Non-pigmented ciliary epithelial cell (primary cell): ENCODE data around the gene SNHG17.
"Not testable (repeated sequence)": the region's sequence is repeated elsewhere in the genome, so short reads cannot be mapped to it uniquely, and the experiment has no call there.

Experiments used
- DNase-seq: peaks from one replicate; pipeline ENCODE4 v3.0.0-alpha.2; 2010; ENCODE audit warnings: low read depth

Gene SNHG17

DNA sequence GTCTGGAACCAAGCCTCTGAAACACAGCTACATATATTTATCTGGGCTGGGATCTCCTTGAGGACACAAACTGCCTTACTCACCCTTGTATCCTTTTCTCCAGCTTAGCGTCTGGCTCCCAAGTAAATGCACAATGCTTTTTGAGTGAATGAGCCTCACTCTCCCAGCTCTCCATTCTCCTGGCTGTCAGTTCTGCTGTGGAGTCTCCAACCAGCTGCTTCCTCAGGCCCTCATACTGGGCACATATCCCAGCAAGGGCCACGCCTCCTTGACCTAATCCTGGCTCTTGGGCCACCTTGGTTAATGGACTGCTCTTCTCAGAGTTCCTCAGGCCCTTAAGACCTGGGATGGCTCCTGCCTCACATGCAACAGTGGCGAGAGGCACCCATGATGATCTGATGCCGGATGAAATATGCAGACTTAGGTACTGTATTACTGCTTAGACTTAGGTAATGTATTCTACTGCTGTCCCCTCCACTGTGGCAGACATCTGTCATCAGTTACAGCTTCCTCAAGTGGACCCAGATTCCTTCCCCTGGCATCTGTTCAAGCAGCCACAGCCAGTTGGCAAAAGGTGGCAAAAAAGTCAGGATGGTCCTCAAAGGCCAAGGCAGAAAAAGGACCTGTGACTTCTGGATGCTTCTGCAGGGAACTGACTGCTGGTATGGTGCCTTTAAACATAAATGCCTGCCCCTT is 16.5 kb downstream of the SNHG17 start:
- no peak for DNase-seq

DNA sequence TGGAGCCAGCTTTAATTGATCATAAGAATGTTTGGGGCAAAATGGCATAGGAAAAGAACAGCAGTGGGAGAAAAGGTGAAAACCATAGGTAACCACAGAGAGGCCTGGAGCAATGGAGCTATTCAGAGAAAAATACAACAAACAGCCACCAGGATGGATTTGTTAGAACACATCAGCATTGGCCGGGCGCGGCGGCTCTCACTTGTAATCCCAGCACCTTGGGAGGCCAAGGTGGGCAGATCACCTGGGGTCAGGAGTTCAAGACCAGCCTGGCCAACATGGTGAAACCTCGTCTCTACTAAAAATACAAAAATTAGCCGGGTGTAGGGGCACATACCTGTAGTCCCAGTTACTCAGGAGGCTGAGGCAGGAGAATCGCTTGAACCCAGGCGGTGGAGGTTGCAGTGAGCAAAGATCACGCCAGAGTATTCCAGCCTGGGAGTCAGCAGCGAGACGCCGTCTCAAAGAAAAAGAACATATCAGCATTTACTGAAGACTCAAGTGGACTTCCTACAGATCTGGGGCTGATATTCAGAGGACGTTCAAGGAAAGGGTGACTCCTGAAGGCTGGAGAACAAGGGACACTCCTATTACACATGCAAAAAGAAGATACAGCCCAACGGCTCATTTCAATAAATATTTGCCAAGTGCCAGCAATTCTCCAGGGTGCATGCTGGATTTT is 20.2 kb downstream of the SNHG17 start:
- DNase-seq: no peak

GRCh38 chr20:38412877-38413577 is 22.1 kb downstream of the SNHG17 start:
- no peak for DNase-seq

GRCh38 chr20:38407822-38408221 is 27.3 kb downstream of the SNHG17 start:
- DNase-seq: not testable (repeated sequence)

GRCh38 chr20:38407321-38407720 is 27.8 kb downstream of the SNHG17 start:
- no peak for DNase-seq

GRCh38 chr20:38406476-38406875 is 28.7 kb downstream of the SNHG17 start:
- no peak for DNase-seq

DNA sequence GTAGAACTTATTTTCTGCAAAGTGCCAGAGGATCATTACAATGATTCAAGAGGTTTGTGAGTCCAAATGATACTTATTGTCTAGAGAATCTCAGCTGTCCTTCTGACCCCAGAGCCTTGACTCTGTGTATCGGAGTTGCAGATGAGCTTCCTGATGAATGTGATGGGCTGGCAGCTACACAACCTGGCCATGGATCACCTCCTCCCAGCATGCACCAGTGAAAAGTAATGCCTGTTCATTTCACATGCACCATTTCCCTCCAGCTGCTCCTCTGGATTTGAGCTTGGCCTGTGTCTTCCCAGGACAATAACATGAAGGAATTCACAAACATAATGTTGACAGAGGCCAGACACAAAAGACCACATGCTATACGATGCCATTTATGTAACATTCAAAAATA is 30.0 kb downstream of the SNHG17 start:
- no peak for DNase-seq

DNA sequence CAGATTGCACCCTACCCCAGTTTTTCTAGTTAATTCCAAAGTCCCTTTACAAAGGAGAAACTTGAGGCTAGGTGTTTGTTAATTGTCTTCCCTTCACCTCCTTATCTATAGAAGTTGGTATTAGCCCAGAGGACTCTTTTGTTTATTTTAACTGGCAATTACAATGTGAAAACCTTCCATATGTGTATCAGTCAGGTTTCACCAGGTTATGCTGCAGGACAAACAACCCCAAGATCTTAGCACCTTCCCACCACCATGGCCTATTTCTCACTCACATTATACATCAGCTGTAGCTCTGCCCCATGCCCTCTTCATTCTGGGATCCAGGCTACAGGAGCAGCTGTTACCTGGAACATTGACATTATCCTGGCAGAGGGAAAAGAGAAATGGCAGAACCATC is 31.1 kb downstream of the SNHG17 start:
- no peak for DNase-seq

DNA sequence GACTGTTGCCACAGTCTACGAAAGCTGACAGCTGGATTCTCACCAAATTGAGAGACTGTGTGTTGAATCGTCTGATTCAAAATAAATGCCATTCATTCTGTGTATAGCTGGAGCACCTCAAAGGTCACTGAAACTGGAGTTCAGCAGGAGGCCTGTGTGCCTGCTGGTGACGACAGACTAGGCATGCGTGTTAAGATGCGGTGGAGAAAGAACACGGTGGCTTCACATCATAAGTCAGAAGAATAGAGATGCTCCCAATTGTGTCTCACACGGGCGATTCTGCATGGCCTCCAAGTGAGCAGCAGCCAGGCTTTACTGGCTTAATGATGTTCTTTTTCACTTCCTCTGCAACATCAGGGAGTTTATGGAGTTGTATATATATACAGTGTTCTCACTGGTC is 32.3 kb downstream of the SNHG17 start:
- DNase-seq: no peak

GRCh38 chr20:38402089-38402488 is 33.0 kb downstream of the SNHG17 start:
- no peak for DNase-seq

GRCh38 chr20:38395751-38396395 is 39.3 kb downstream of the SNHG17 start:
- DNase-seq: not testable (repeated sequence)

DNA sequence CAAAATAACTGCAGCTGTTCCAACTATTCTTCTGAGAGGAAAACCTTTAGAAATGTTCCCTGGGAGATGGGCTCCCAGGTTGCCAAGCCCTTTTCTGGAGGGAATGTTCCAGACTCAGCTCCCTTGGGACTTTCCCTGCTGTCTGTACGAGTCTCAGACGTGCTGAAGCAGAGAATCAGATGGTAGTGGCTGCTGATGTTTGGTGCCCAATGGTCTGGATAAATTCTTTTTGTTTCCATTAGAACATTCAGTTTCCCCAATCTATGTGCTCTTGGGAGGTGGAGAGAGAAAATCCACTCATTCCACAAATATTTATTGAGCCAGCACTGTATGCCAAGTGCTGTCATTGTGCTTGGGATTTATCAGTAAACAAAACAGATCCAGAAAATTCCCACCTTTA is 40.0 kb downstream of the SNHG17 start:
- DNase-seq: no peak

GRCh38 chr20:38393259-38393658 is 41.9 kb downstream of the SNHG17 start:
- DNase-seq: no peak

DNA sequence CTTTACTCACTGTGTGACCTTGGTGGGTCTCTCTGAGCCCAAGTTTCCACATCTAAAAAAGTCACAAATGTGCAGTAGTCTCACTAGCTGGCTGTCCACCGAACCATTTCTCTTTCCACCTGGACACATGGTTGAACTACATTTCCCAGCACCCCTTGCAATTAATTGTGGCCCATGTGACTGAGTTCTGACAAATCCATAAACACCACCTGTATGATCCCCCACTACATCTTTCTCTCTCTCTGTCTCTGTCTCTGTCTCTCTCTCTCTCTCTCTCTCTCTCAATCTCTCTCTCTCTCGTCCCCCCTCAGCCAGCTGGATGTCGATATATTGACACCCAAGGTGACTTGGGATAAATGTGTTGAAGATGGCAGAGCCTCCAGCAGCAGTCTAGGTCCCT is 42.8 kb downstream of the SNHG17 start:
- DNase-seq: no peak

DNA sequence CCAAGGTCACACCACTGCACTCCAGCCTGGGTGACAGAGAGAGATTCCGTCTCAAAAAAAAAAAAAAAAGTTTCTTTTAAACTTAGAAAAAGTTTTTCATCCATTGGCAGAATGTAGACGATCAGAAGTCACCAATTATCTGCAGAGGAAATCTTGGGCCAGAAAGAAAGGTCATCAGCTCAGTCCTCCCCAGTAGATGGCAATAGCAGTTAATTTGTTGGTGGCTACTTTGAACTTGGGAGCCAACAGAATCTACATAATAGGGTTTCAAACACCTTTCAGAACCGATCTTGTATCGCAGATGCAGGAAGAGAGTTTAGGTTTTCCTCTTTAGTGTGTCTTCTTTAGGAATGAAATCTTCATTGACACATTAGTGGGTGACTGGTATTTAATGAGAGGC is 47.2 kb downstream of the SNHG17 start:
- DNase-seq: no peak

DNA sequence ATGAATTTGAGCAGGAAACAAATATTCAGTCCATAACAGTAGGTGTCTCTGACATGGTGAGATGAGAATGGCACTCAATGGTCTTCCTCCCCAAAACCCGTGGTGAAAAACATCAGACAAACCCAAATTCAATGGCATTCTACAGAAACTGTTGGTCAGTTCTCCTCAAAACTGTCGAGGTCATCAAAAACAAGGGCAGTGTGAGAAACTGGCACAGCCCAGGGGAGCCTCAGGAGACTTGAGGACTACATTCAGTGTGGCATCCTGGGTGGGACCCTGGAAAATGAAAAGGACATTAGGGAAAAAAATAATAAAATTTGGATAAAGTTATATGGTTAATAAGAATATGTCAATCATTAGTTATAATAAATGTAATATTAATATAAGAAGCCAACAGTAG is 48.3 kb downstream of the SNHG17 start:
- no peak for DNase-seq

- no peak for DNase-seq
These were observed 49.1 kb downstream of the SNHG17 start for GRCh38 chr20:38386004-38386403.

- DNase-seq: no peak
These were observed 52.0 kb downstream of the SNHG17 start for GRCh38 chr20:38383147-38383546.

DNA sequence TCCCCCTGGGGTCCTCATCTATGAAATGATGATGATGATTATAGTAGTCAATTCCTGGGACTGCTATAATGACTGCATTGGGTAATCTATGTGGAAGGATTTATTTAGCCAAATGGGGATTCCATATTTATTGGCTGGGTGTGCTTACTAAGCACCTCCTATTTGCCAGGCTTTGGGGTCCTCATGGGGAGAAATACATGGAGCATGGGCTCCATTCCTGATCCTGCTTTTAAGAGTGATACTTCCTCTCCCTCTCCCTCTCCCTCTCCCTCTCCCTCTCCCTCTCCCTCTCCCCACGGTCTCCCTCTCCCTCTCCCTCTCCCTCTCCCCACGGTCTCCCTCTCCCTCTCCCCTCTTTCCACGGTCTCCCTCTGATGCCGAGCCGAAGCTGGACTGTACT is 57.3 kb downstream of the SNHG17 start:
- not testable (repeated sequence) for DNase-seq

DNA sequence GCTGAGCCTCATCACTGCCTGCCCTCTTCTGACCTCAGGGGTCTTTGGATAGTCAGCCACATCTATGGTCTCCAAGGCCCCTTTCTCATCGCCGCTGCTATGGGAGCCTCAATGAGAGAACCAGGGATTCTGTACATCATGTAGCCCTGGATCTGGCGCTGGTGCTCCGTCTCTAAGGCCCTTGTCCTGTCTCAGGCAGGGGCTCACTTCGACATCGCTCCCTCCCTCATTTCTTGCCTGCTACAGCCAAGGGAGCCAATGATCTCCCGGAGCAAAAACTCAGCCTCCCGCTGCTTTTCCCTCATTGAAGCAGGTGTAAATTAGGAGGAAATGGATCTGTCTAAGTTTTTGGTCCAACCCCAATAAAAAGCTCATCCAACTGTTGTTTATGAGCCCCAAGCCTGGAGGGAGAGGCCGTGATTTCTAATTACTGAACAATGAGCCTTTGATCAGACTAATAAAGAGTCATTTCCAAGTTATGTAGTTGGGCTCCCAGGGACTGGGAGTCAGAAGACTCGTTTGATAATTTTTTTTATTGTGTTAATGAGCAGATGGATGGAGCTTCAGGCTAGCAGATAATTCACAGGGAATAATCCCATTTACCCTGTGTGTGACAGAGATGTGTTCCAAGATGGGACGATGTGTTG is 58.0 kb downstream of the SNHG17 start:
- no peak for DNase-seq

GRCh38 chr20:38373898-38374297 is 61.2 kb downstream of the SNHG17 start:
- DNase-seq: no peak

GRCh38 chr20:38373231-38373867 is 61.8 kb downstream of the SNHG17 start:
- no peak for DNase-seq
